ENCODE results near the gene MOB3C.

The MOB3C gene

DNA sequence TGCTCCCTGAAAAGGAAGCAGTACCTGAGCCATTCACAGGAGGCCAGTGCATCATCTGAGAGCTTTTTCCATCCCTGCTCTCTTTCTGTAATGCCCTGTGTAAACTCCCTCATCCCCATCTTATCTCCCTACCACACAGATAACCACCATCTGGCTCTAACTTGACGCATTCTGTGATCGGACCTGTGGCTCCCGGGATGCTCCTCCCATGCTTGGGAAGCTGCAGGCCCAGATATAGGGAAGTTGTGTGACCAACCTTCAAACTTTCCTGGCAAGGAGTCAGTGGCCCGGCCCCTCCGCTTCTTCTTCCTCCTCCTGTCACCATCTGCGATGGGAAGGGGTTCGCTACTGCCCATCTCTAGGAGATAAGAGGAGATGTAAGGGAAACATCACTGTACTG, 33.6 kb downstream of the MOB3C start:
- TF ChIP-seq Cebpa-rat (IDR thresholded peaks at IDR 0.05), result no peak
- no peaks in the 10 kb centered on the region for H4K20me1 ChIP-seq
- no peak overlapping the region for H3K9ac ChIP-seq
- no peaks in the 10 kb centered on the region for H3K4me1 ChIP-seq
- no peaks in the 10 kb centered on the region for H3K9me3 ChIP-seq
- H3K27ac ChIP-seq, result no peak overlapping the region
- H3K27me3 ChIP-seq, result no peaks in the 10 kb centered on the region
- peaks cover 97% of the 10 kb centered on the region for H3K36me3 ChIP-seq
- H3K4me3 ChIP-seq, result no peak overlapping the region
- no peak overlapping the region for H3K4me2 ChIP-seq

- Histone ChIP-seq H3K9me3 (no peaks in the 10 kb centered on the region), H3K4me1 (no peaks in the 10 kb centered on the region), H4K20me1 (no peaks in the 10 kb centered on the region), H3K27ac (no peak overlapping the region), H3K4me2 (no peak overlapping the region), H3K4me3 (no peak overlapping the region), H3K36me3 (peaks cover 98% of the 10 kb centered on the region), H3K27me3 (no peaks in the 10 kb centered on the region), H3K9ac (no peak overlapping the region)
- no peak for TF ChIP-seq Cebpa-rat (IDR thresholded peaks at IDR 0.05)
These were observed 34.7 kb downstream of the MOB3C start for GRCh38 chr1:46581681-46582455.

DNA sequence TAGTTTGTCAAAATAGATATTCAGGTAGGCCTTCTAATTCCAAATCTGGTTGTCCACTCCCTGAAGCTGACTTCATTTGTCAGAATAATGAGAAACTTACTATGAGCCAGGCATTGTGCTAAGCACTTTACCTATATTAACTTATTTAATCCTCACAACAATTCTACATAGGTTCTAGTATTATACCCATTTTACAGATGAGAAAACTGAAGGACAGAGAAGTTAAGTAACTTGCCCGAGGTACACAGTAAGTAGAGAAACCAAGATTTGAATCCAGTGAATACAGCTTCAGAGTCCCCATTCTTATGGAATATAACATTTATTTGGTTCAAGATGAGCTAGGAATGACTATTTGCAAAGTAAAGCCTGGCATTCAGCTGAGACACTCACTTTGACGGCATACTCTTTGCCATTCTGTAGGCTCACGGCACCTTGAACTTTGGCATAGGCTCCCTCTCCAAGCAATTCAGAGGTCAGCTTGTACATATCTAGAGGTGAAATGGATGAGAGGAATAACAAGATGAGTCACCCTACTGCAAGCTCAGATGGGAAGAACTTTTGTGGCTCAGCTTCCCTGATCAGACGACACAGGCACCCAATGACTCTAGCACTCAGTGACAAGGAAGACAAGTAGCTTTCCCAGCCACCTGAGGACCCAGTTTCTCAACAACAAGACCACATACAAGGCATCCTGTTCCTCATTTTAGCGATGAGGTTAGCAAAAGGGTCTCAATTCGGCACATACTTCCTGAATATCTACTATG, 36.3 kb downstream of the MOB3C start:
- Histone ChIP-seq H3K27me3 (no peaks in the 10 kb centered on the region), H3K9me3 (no peaks in the 10 kb centered on the region), H3K4me2 (no peak overlapping the region), H3K9ac (no peak overlapping the region), H3K36me3 (peaks cover 97% of the 10 kb centered on the region), H4K20me1 (no peaks in the 10 kb centered on the region), H3K4me1 (no peaks in the 10 kb centered on the region), H3K27ac (no peak overlapping the region), H3K4me3 (no peak overlapping the region)
- no peak for TF ChIP-seq Cebpa-rat (IDR thresholded peaks at IDR 0.05)

DNA sequence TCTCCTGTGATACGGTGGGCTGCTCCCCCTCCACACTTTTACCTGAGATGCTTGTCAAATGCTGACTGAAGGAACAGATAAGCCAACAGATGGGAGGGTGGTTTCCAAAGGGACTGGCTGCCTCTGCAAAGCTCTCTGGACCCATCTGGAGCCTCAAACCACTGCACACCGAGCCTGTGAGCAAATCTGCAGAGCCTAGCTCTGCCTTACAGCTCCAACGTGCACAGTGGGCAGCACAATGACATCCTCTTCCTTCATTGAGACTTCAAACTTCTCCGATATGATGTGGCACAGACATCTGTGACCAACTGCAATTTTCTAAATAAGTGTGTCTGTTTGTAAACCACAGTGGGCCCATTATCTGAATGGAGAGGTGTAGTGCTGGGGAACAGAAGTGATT, 38.9 kb downstream of the MOB3C start:
- no peak overlapping the region for H3K4me3 ChIP-seq
- TF ChIP-seq Cebpa-rat (IDR thresholded peaks at IDR 0.05), result no peak
- no peaks in the 10 kb centered on the region for H3K27me3 ChIP-seq
- H3K9ac ChIP-seq, result no peak overlapping the region
- no peaks in the 10 kb centered on the region for H3K4me1 ChIP-seq
- peaks cover 93% of the 10 kb centered on the region for H3K36me3 ChIP-seq
- no peak overlapping the region for H3K27ac ChIP-seq
- no peaks in the 10 kb centered on the region for H4K20me1 ChIP-seq
- no peak overlapping the region for H3K4me2 ChIP-seq
- H3K9me3 ChIP-seq, result no peaks in the 10 kb centered on the region

DNA sequence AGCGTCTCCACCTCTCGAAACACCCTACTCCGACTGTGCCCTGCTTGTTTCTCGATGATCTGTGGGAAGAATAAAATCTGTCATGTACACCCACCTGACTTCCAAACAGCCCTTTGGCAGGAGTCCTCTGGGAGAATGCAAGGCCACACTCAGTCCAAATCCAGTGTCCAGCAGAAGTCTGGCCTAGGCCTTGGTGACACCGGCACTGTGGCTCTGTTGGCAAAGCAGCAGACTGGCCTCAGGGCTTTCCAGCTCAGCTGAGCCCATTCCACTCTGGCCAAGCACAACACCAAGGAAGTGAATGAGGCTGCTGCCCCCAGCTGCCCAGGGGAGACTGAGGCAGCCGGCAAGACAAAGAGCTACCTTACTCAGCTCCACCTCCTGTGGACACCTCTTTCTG, 40.0 kb downstream of the MOB3C start:
- H3K4me1 ChIP-seq, result no peaks in the 10 kb centered on the region
- no peak overlapping the region for H3K27ac ChIP-seq
- no peak overlapping the region for H3K9ac ChIP-seq
- H3K4me3 ChIP-seq, result no peak overlapping the region
- H3K4me2 ChIP-seq, result no peak overlapping the region
- no peak for TF ChIP-seq Cebpa-rat (IDR thresholded peaks at IDR 0.05)
- peaks cover 88% of the 10 kb centered on the region for H3K36me3 ChIP-seq
- H3K9me3 ChIP-seq, result no peaks in the 10 kb centered on the region
- no peaks in the 10 kb centered on the region for H3K27me3 ChIP-seq
- H4K20me1 ChIP-seq, result no peaks in the 10 kb centered on the region

DNA sequence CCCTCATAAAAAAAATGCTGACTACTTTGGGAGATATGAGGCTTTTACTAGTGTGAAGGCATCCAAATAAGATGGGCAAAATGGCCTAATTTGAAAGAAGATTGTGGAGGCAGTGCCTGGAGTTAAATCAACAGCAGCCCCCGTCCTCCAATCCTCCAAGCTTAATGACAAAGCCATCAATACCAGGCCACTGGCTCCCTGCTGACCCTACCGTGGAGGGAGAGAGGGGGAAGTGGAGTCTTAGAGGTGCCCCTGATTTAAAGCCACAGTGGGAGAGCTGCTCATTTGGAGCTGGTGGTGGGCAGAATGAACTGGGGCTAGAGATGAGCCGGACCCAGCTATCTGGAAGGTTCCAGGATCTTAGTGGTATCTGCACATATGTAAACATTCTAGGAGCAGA, 40.8 kb downstream of the MOB3C start:
- Histone ChIP-seq H4K20me1 (no peaks in the 10 kb centered on the region), H3K27ac (no peak overlapping the region), H3K27me3 (no peaks in the 10 kb centered on the region), H3K36me3 (peaks cover 80% of the 10 kb centered on the region), H3K4me2 (no peak overlapping the region), H3K4me3 (no peak overlapping the region), H3K4me1 (no peaks in the 10 kb centered on the region), H3K9me3 (no peaks in the 10 kb centered on the region), H3K9ac (no peak overlapping the region)
- no peak for TF ChIP-seq Cebpa-rat (IDR thresholded peaks at IDR 0.05)

GRCh38 chr1:46575300-46575699, 41.3 kb downstream of the MOB3C start:
- TF ChIP-seq Cebpa-rat (IDR thresholded peaks at IDR 0.05), result no peak
- Histone ChIP-seq H3K27me3 (no peaks in the 10 kb centered on the region), H3K4me1 (no peaks in the 10 kb centered on the region), H4K20me1 (no peaks in the 10 kb centered on the region), H3K9me3 (no peaks in the 10 kb centered on the region), H3K4me2 (no peak overlapping the region), H3K27ac (no peak overlapping the region), H3K9ac (no peak overlapping the region), H3K36me3 (peaks cover 78% of the 10 kb centered on the region), H3K4me3 (no peak overlapping the region)

- Histone ChIP-seq H3K9ac (no peak overlapping the region), H3K4me2 (no peak overlapping the region), H3K27ac (no peak overlapping the region), H3K9me3 (no peaks in the 10 kb centered on the region), H3K27me3 (no peaks in the 10 kb centered on the region), H3K36me3 (peaks cover 56% of the 10 kb centered on the region; the same call in 1 of the 2 replicates), H4K20me1 (no peaks in the 10 kb centered on the region), H3K4me3 (no peak overlapping the region), H3K4me1 (no peaks in the 10 kb centered on the region)
- no peak for TF ChIP-seq Cebpa-rat (IDR thresholded peaks at IDR 0.05)
These were observed 44.9 kb downstream of the MOB3C start for GRCh38 chr1:46571691-46572225.

- TF ChIP-seq Cebpa-rat (IDR thresholded peaks at IDR 0.05), result no peak
- Histone ChIP-seq H3K9ac (no peak overlapping the region), H3K36me3 (peaks cover 47% of the 10 kb centered on the region), H4K20me1 (no peaks in the 10 kb centered on the region), H3K9me3 (no peaks in the 10 kb centered on the region), H3K4me2 (no peak overlapping the region), H3K27ac (no peak overlapping the region), H3K27me3 (no peaks in the 10 kb centered on the region), H3K4me3 (no peak overlapping the region), H3K4me1 (no peaks in the 10 kb centered on the region)
These were observed 46.5 kb downstream of the MOB3C start for GRCh38 chr1:46569884-46570725.

Data from BLaER1 (cell line).